KG1 (cell line): ENCODE measurements around the gene POLR1B.
A peak's percentile ranks its signal among the peaks of the same experiment; 100 is the strongest.
"Not testable (repeated sequence)": the region's sequence is repeated elsewhere in the genome, so short reads cannot be mapped to it uniquely, and the experiment has no call there.

Experiments used
- DNase-seq: peaks from one replicate; lab custom pipeline; 2025; lab: John Stamatoyannopoulos, UW

POLR1B gene

GRCh38 chr2:112540906-112541305 is 1.4 kb upstream of the POLR1B start:
- no peak for DNase-seq

- peak; percentile 70 for DNase-seq
These were observed 746 bp upstream of the POLR1B start for GRCh38 chr2:112541315-112542122.

- DNase-seq = peak; percentile 7
These were observed 858 bp downstream of the POLR1B start for GRCh38 chr2:112542984-112543661.

GRCh38 chr2:112547333-112547732 is 5.1 kb downstream of the POLR1B start:
- no peak for DNase-seq

GRCh38 chr2:112548980-112549379 is 6.7 kb downstream of the POLR1B start:
- DNase-seq = no peak

- no peak for DNase-seq
These were observed 23.8 kb downstream of the POLR1B start for GRCh38 chr2:112566104-112566503.

GRCh38 chr2:112566508-112566907 is 24.2 kb downstream of the POLR1B start:
- not testable (repeated sequence) for DNase-seq

- no peak for DNase-seq
These were observed 29.7 kb downstream of the POLR1B start for GRCh38 chr2:112572005-112572404.

- no peak for DNase-seq
These were observed 35.5 kb downstream of the POLR1B start for GRCh38 chr2:112577756-112578155.

- DNase-seq = no peak
These were observed 37.0 kb downstream of the POLR1B start for GRCh38 chr2:112579241-112579640.

- no peak for DNase-seq
These were observed 37.8 kb downstream of the POLR1B start for GRCh38 chr2:112580084-112580483.

GRCh38 chr2:112582314-112582746 is 40.1 kb downstream of the POLR1B start:
- DNase-seq = peak; percentile 59

GRCh38 chr2:112583497-112584133 is 41.4 kb downstream of the POLR1B start:
- peak; percentile 37 for DNase-seq

GRCh38 chr2:112584134-112584890 is 42.0 kb downstream of the POLR1B start, which contains the start of gene CHCHD5:
Gene CHCHD5, plus strand, starts transcription at chr2:112584609. Its CDS starts 39 bp downstream, at chr2:112584648.
- peak; percentile 88 for DNase-seq

- DNase-seq = no peak
These were observed 42.6 kb downstream of the POLR1B start for GRCh38 chr2:112584891-112585250.

- no peak for DNase-seq
These were observed 43.1 kb downstream of the POLR1B start for GRCh38 chr2:112585400-112585799.

GRCh38 chr2:112585873-112586464 is 43.7 kb downstream of the POLR1B start:
- DNase-seq = no peak

GRCh38 chr2:112588611-112589045 is 46.4 kb downstream of the POLR1B start:
- no peak for DNase-seq

GRCh38 chr2:112591413-112591812 is 49.1 kb downstream of the POLR1B start:
- no peak for DNase-seq

GRCh38 chr2:112593736-112594135 is 51.5 kb downstream of the POLR1B start:
- no peak for DNase-seq

GRCh38 chr2:112597537-112598322 is 55.5 kb downstream of the POLR1B start:
- no peak for DNase-seq
